ENCODE measurements around the gene FLNC.

The FLNC gene

DNA sequence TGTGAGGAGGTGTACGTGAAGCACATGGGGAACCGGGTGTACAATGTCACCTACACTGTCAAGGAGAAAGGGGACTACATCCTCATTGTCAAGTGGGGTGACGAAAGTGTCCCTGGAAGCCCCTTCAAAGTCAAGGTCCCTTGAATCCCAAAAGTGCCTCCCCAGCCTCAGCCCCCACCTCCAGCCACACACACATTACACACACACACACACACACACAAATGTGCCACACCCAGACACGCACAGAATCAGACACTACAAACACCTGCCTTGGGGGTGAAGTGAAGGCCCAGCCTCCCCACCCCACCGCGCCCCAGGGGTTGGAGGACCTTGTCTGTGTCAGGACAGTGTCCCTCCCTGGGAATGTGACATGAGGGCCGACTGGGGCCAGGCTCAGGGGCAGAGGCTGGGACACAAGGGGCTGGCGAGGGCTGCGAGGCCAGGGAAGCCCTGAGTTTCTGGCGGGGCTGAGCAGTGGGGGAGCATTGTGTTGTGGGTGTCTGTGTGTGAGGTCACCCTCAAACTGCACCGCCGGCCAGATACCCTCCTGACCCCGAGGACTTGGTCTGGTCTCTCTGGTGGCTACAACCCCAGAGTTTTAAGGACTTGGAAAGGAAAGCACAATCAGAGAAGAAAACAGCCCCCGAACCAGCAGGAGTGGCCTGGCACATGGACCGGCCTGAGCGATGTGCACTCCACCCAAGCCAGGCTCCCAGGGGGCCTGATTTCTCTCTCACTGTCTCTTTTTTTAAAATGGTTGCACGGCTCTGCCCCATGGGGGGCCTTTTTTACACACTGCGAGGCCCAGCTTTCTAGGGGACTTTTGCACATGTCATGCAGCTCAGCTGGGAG lies 28.4 kb downstream of the FLNC start:
- DNase-seq = no peak
- intact Hi-C loops (cut with DNase I) = no loop called here

DNA sequence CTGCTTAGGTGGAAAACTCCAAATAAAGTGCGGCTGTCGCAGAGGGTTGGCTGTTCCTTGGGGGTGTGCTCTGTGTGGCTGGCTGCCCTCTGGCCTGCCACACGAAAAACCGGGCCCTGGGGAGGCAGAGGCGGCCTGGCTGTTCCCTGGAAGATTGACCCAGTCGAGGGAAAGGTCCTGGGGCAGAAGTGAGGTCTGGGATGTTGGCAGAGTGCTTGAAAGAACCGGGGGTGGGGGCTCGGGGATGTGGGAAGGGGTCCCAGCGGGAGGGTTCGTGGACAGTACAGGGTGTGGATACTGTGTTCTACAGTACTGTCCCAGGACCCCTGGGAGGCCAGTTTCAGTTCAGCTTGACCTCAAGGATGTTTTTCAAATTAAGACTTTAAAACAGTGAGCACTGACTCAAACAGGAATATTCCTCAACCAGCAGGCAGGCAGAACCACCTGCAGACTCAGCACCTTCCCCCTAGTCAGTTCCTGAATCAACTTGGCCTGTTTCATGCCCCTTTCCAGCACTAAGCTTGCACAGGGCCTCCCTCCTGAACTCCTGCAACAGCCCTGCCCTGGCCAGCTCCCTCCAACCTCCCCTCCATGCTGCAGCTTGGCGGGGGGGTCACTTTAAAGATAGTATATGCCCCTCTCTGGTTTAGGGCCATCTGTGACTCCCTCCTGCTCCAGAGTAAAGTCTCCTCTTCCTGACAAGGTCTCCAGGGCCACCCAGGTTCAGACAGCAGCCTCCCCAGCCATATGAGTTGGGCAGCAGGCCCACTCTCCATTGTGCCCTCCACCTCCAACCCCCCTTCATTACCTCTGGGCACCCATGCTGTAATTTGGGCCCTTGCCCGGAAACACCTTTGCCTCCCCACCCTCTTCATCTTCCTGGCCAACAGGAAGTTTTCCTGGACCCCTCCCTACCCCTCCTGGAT lies 29.3 kb downstream of the FLNC start:
- intact Hi-C loops (cut with DNase I) = loop anchor here (5.0 to 10.0 kb wide), 2 partner anchors 67 to 325 kb away; partner anchors contain the start of gene CCDC136
- no peak for DNase-seq

DNA sequence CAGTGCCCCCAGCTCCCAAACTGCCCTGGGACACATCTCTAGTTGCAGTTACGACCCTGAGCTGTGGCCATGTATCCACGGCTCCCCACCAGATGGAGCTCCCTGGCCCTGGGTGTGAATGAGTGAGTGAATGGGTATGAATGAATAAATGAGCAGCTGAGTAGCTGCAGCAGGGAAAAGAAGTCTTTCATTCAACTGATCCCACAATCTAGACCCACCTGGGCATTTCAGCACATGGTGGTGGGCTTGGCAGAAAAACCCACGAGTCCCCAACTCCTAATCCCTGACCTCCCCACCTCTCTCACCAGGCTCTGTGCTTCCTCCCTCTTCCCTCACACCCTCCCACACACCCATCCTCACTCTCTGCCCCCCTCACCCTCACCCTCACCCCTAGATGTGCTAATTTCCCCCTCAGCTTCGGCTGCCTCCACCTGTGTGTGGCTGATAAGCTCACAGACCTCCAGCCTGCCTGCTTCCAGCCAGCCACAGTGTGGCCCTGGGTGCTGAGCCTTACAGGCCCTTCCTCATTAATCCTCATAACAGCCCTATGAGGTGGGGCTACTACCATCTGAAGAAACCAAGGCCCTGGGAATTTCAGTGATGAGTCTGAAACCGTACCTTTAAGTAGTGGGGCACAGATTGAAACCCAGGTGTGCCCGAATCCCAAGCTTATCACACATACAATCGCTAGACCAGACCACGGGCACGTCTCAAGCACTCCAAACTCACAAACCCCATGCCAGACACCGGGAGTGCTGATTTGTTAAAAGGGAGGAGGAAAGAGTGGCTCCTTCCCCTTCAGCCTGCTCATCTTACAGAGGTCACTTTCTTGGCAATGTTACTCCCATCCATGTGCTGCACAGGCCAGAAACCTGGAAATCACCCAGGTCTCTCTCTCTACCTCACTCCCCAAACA lies 30.2 kb downstream of the FLNC start:
- intact Hi-C loops (cut with DNase I) = loop anchor here (5.0 to 10.0 kb wide), 2 partner anchors 68 to 326 kb away; partner anchors contain the start of gene CCDC136
- no peak for DNase-seq

DNA sequence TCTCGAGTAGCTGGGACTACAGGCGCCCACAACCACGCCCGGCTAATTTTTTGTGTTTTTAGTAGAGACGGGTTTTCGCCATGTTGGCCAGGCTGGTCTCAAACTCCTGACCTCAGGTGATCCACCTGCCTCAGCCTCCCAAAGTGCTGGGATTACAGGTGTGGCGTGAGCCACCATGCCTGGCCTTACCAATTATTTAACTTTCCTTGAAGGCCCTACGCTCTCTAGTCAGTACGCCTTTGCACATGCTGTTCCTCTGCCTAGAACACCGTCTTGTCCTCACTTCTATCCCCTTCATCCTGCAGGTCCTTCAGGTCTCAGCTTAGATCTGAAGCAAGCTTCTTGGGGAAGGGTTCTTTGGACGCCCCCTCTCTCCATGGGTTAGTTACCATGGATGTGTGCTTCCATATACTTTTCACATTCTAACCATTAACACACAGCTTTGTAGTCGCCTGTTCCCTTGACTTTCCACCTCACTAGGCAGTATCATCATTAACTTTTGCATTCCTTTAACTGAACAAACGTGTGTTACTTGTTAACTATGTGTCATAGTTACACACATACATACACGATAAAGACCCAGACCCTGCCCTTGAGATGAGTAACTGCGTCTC lies 31.9 kb downstream of the FLNC start:
- intact Hi-C loops (cut with DNase I) = loop anchor here (2.0 to 10.0 kb wide), 3 partner anchors 29 to 327 kb away; partner anchors contain the start of gene CCDC136
- no peak for DNase-seq

DNA sequence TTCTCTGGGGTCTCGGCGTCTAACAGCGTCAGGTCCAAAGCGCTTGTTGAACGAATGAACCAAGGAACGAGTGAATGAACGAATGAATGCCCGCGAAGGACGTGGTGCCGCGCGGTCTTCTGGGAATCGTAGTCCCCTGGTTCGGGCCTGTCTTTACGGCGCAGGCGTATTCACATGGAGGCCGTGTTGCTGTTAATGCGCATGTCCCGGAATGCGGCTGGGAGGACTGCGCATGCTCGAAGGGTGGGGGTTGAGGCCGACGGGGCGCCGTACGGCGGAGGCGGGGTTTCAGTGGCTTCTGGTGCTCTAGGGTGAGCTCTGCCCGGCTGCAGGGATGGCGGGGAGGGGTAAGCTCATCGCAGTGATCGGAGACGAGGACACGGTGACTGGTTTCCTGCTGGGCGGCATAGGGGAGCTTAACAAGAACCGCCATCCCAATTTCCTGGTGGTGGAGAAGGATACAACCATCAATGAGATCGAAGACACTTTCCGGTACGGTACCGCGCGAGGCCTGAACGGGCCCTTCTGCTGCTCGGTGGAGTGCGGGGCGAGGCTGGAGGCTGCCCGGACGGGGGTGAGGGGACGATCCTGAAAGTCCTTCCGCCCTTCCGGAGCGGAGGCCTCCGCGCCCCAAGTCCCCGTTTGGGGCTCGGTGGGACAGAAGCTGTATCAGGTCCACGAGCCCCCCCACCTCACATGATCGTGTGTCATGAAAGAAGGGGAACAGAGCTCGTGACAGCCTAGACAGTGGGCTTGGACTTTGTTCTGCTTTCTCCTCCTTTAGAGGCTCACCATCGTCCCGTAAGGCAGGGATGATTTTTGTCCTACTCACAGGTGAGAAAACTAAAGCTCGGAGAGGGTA lies 32.6 kb downstream of the FLNC start, which contains the start of gene ATP6V1F:
Gene ATP6V1F (plus strand): TSS at position 286 of the 862 bp plus-strand sequence. CDS start 49 bp downstream, at position 335.
- DNase-seq = peak; percentile 89 to 99 (median 95)
- intact Hi-C loops (cut with DNase I) = loop anchor here (1.0 to 10.0 kb wide), 4 partner anchors 30 to 328 kb away; partner anchors contain the start of genes CALU and CCDC136

DNA sequence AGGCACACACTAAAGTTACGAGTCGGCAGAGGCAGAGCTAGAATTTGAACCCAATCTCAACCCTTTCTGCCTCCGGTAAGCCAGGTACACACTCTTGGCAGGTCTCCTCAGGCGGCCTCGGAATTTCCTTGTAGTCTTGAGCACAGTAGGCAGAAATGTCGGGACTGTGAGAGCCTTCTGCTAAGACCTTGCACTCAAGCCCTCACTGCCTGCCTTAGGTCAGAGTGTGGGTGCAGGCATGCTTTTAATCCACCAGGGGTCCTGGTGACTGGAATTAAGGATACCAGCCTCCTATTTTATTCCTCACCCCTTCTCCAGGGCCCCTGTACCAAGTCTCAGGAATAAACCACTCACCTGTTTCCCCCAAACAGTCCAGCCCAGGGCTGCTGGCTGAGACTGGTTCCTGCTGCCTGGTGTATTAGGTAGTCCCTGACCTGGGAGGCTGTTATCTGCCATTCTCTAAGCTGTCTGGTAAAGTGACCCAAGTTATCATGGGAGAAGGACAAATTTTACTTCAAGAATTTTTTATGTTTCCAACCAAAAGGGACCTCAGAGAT lies 33.3 kb downstream of the FLNC start:
- intact Hi-C loops (cut with DNase I) = loop anchor here (1.0 to 10.0 kb wide), 4 partner anchors 31 to 329 kb away; partner anchors contain the start of genes CALU and CCDC136
- DNase-seq = peak in 1 of 10 donors; percentile 72

DNA sequence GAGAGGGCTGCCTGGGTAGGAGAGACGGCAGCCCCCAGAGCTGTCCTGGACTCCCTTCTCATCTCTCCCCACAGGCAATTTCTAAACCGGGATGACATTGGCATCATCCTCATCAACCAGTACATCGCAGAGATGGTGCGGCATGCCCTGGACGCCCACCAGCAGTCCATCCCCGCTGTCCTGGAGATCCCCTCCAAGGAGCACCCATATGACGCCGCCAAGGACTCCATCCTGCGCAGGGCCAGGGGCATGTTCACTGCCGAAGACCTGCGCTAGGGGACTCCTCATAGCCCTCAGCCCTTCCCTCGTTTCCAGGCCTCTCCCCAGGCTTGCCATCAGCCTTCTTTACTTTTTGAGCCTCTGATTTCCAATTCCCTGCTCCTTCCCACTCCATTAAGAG lies 35.1 kb downstream of the FLNC start:
- intact Hi-C loops (cut with DNase I) = loop anchor here (10.0 kb wide), 1 partner anchor 331 kb away; no protein-coding TSS in a partner anchor
- DNase-seq = peak in 1 of 10 donors; percentile 74

DNA sequence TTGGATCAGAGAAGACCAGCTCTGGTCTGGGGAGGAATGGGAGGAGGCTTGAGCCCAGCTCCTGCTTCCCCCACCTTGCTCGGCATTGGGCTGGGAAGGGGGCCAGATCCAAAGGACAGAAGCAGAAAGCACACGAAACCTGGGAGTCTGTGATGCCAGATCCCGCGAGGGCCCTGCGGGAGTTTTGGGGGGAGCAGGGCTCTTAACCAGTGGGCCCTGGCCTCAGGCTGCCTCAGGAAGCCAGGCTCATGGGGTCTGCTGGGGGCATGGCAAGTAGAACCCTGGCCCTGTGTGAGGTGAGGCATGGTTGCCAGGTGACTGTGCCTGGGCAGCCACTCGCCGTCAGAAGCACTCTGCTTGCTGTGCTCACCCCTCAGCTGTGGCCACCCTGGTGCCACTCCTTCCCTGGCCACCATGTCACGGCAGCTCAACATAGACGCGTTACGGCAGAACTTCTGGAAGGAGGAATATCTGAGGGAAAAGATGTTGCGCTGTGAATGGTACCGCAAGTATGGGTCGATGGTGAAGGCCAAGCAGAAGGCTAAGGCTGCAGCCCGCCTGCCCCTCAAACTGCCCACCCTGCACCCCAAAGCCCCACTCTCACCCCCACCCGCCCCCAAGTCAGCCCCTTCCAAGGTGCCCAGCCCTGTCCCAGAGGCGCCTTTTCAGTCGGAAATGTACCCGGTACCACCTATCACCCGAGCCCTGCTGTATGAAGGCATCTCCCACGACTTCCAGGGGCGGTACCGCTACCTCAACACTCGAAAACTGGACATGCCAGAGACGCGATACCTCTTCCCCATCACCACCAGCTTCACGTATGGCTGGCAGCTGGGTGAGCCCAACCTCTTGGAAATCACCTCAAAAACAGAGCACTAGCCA lies 36.0 kb downstream of the FLNC start:
- intact Hi-C loops (cut with DNase I) = loop anchor here (10.0 kb wide), 1 partner anchor 331 kb away; no protein-coding TSS in a partner anchor
- peak in 1 of 10 donors; percentile 62 for DNase-seq

DNA sequence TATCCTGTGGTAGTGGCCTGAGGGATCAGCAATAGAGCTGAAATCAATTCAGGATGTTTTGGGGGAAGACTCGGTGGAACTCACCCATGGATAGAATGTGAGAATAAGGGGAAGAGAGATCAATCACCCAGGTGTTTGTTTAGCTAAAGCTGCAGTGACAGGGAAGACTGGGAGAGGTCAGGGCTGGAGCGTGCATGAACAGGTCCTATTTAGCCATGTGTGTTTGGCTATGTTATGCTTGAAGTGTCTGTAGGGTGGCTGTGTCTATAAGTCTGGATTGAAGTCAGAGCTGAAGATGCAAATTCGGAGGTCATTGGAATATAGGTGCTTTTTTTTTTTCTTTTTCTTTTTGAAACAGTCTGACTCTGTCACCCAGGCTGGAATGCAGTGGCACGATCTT lies 37.0 kb downstream of the FLNC start:
- no peak for DNase-seq
- intact Hi-C loops (cut with DNase I) = loop anchor here (10.0 kb wide), 1 partner anchor 332 kb away; no protein-coding TSS in a partner anchor

DNA sequence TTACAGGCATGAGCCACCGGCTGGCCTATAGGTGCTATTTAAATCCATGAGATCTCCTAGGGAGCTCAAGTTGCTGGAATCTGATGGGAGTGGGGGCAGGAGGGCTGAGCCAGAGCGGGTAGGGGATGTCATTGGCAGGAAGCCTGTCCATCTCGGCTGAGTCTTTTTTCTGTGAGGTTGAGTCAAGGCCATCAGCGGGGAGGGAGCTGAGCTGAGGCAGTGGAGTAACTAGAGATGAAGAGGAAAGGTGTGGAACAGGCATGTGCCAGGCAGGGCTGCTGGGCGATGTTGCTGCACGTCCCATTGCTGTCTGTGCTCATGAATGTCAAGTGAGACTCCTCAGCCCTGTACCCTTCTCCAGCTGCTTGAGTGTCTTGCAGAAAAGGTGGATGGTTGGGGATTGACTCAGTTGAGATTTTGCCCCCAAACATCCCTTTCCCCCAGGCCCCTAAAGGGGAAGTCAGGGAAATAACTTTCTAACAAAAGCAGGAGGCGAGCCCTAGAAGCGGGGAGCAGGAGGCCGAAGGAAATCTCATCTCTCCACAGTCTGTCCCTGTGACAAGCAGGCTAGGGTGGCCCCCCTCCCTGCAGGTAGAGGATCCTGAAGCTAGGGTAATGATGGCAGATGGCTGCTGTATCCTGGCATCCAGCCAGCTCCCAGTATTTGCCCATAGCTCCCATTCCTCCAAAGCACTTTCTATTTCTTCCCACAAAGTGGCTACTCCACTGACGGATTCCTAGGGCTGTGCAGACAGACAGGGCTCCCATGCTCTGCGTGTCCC lies 37.8 kb downstream of the FLNC start:
- DNase-seq = no peak
- intact Hi-C loops (cut with DNase I) = loop anchor here (10.0 kb wide), 1 partner anchor 333 kb away; no protein-coding TSS in a partner anchor

DNA sequence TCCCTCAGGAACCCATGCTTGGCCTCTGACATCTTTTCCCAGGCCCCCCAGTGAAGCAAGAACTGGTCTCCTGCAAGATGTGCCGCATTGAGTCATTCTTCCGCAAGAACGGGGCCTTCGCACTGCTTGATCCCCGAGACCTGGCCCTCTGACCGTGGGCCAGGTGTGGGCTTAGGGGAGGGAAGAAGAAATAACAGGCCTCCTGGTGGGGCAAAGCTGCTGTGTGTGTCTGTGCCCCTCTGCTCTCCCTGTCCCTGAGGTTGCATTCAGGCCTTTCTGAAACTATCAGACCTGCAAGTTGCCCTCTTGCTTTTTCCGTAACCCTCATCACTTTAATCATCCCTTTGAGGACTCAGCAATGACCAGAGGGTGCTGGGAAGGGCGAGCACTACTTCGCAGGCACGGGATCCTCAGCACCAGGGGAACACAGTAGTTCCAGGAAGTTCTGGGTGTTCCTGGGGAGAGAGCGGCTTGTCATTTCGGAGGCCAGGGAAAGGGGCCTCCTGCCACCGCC lies 38.5 kb downstream of the FLNC start:
- intact Hi-C loops (cut with DNase I) = loop anchor here (10.0 kb wide), 1 partner anchor 334 kb away; no protein-coding TSS in a partner anchor
- no peak for DNase-seq

DNA sequence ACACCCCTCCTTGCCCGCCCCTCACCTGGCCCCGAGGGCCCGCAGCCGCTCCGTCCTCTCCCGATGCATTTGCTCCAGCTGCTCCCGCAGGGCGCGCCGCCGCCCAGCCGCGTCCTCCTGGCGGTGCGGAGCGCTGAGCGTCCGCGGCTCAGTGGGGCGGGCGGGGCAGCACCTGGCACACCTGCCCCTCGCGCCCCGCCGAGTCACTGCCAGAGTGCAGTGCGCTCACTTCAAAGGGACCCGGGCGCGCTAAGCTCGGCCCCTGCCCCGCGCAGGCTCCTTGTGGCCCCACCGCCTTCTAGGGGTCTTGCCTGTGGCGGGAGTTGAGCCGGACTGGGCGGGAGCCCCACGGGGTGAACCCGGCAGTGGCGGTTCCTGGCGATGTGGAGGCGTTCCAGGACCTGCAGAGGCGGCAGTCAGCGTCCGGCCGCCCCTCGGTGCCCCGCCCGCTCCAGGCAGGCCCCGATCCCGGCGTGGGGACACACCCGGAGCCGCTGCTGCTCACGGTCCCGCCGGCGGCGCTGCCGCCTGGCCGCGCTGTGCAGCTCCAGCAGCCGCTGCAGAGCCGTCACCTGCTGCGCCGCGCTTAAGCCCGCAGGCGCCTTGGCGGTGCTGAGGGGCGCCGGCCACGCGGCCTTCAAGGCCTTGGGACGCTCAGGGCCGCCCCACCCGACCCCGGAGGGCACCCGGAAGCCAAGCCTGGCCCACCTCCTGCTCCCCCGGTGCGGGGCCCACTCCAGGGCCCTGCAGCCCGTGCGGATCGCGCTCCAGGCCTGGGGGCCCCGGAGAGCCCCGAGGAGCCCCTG lies 39.1 kb downstream of the FLNC start:
- peak; percentile 28 to 93 (median 52) for DNase-seq
- intact Hi-C loops (cut with DNase I) = loop anchor here (10.0 kb wide), 1 partner anchor 335 kb away; no protein-coding TSS in a partner anchor

DNA sequence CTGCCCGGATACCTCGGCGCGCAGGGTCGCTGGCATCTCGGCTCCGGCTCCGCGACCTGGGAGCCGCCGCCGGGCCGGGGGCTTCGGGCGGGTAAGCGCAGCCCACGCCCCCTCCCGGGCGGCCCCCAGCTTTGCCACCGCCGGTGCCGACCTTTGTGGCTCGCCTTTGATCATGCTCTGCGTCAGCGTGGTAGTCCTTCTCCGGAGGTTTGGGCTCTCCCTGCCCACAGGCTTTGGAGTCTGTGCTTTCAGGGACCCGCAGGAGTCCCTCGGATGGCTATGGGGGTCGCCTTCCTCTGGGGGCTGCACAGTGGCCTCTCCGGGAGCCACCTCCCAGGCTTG lies 39.7 kb downstream of the FLNC start:
- intact Hi-C loops (cut with DNase I) = loop anchor here (10.0 kb wide), 1 partner anchor 335 kb away; no protein-coding TSS in a partner anchor
- DNase-seq = peak in 1 of 10 donors; percentile 78

DNA sequence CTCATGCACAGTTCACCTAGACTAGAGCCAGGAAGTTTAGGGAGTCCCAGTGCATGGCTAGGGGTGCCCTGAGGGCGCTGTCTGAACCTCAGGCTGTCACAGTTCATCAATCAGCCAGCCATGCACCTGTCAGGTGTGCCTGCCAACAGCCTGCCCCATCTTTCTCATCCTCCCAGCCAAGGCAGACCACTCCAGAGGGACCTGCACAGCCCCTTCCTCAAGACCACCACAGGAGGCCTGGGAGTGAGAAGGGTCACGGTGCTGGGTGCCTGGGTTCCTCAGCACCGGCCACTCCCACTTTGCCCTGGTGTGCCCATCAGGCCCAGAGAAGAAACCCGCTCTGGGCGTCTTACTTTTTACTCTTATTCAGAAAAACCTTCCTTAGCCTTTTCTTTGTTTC lies 40.8 kb downstream of the FLNC start:
- intact Hi-C loops (cut with DNase I) = no loop called here
- DNase-seq = no peak

DNA sequence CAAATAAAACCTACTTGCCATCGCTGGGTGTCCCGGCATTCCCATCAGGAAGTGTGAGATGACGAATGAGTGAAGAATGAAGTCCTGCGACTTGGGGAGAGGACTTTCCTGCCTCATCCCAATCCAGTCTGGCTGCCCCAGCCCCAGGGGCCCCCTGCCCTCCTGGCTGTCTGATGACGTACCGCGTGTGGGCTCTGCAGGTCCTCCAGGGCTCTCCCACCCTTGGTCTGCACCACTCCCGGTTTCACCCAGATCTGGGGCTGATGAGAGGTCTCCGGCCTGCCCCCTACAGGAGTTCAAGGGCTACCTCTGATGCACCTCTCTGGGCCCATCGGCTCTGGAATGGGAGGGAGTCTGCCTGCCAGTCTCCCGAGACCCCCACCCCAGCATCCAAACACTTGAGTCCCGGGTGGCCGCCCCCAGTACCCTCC lies 42.2 kb downstream of the FLNC start:
- intact Hi-C loops (cut with DNase I) = no loop called here
- no peak for DNase-seq

Data from posterior cingulate gyrus (tissue), 11 donors.